Mammary epithelial cell (primary cell): ENCODE data around the gene AP2M1.

Experiments used
- CTCF ChIP-seq, 2 donors: IDR thresholded peaks in 1 of 2; conservative IDR thresholded peaks in 1 of 2; 2 replicates each; pipeline ENCODE4 v1.5.1; 2011 to 2012; ENCODE audit warnings: inconsistent platforms in 2 of 2, low read length in 2 of 2, mild to moderate bottlenecking in 2 of 2, control low read depth in 1 of 2, low read depth in 1 of 2; ENCODE audit not compliant: insufficient read depth in 1 of 2; ENCODE audit errors: extremely low read depth in 1 of 2
- EZH2 ChIP-seq: IDR thresholded peaks from 2 replicates; pipeline ENCODE4 v1.6.1; 2012; ENCODE audit warnings: low read length, inconsistent platforms, borderline replicate concordance

- peak in 1 of 2 donors; percentile 5 for TF ChIP-seq CTCF (conservative IDR thresholded peaks at IDR 0.05 in 1 of 2, IDR thresholded peaks at IDR 0.05 in 1 of 2; ENCODE audit: extremely low read depth in 1 of 2, insufficient read depth in 1 of 2, low read depth in 1 of 2, low read length in 2 of 2)
- TF ChIP-seq EZH2, result no peak
Measured at GRCh38 chr3:184198509-184198908, 23.9 kb downstream of the AP2M1 start.
